22Rv1 (cell line): ENCODE measurements around the gene IP6K3.

Source experiments
- CTCF ChIP-seq: fragments of 450-650 bp; IDR thresholded peaks from 2 replicates; pipeline ENCODE4 v1.5.1; 2017; ENCODE audit warnings: mild to moderate bottlenecking
- ZFX ChIP-seq: fragments of 450-650 bp; IDR thresholded peaks from 2 replicates; pipeline ENCODE4 v1.6.1; 2017; ENCODE audit warnings: antibody characterized with exemption, borderline replicate concordance

- TF ChIP-seq CTCF (no peak), ZFX (no peak)
Observed at GRCh38 chr6:33790379-33790778, 43.7 kb upstream of the IP6K3 start.
